Measurements from ENCODE around the gene ALDH1L1. TPM values are rescaled to one million over a fixed set of nuclear protein-coding genes. Genes with fewer than 3 reads are reported as not detected.

Gene ALDH1L1
- total RNA-seq, 2 experiments from 2014 or later = not detected

DNA sequence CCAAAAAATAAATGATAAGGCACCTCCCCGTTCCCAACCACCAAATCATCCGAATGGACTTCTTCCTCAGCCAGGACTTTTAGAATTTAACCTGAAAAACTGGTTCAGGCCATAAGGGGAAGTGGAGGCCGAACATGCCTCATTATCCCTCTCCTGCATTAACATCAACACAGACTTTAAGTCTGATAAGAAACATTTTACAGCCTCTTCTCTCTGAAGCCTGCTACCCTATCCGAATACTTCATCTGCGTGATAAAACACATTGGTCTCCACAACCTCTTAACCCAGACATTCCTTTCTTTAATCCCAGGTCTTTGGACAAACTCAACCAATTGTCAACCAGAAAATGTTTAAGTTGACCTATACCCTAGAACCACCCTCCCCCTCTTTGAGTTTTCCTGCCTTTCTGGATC lies 95.6 kb downstream of the ALDH1L1 start:
- TF ChIP-seq, protein P1, sequence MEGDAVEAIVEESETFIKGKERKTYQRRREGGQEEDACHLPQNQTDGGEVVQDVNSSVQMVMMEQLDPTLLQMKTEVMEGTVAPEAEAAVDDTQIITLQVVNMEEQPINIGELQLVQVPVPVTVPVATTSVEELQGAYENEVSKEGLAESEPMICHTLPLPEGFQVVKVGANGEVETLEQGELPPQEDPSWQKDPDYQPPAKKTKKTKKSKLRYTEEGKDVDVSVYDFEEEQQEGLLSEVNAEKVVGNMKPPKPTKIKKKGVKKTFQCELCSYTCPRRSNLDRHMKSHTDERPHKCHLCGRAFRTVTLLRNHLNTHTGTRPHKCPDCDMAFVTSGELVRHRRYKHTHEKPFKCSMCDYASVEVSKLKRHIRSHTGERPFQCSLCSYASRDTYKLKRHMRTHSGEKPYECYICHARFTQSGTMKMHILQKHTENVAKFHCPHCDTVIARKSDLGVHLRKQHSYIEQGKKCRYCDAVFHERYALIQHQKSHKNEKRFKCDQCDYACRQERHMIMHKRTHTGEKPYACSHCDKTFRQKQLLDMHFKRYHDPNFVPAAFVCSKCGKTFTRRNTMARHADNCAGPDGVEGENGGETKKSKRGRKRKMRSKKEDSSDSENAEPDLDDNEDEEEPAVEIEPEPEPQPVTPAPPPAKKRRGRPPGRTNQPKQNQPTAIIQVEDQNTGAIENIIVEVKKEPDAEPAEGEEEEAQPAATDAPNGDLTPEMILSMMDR (IDR thresholded peaks at IDR 0.05) = no peak
- Mint-ChIP-seq H3K4me1 (ENCODE audit: low read depth) (peaks cover 30% of the 10 kb centered on the region), H3K27ac (peak overlapping the region; percentile 70), H3K4me3 (peak overlapping the region; percentile 88), H3K27me3 (no peaks in the 10 kb centered on the region), H3K9me3 (no peaks in the 10 kb centered on the region), H3K36me3 (ENCODE audit: low read depth) (peaks cover 5% of the 10 kb centered on the region)
- Histone ChIP-seq H3K27ac (ENCODE audit: low read depth in 1 of 2, low read length in 2 of 2) (no peak overlapping the region), H3K36me3 (ENCODE audit: insufficient read depth, low read length) (no peaks in the 10 kb centered on the region), H3K4me3 (ENCODE audit: low read length) (peak overlapping the region; percentile 70), H3K4me1 (ENCODE audit: insufficient read depth, low read length) (peaks cover 28% of the 10 kb centered on the region), H3K9me3 (ENCODE audit: control insufficient read depth in 1 of 2, insufficient read depth in 1 of 2, low read length in 2 of 2) (no peaks in the 10 kb centered on the region), H3K27me3 (ENCODE audit: control insufficient read depth in 1 of 2, insufficient read depth in 2 of 2, low read length in 2 of 2) (no peaks in the 10 kb centered on the region)
- ChIA-PET CTCF (interaction anchor here (0.7 to 1.1 kb wide), 4 partner anchors 10 to 583 kb away, joined by 3 to 4 read pairs (median 3); no protein-coding TSS in a partner anchor), POLR2A (interaction anchor here (0.7 to 1.4 kb wide), 8 partner anchors 13 to 489 kb away, joined by 3 to 23 read pairs (median 4); partner anchors contain the start of gene ZXDC)
- intact Hi-C loops (cut with DNase I, micrococcal nuclease) = loop anchor here (1.0 to 10.0 kb wide), 12 partner anchors 92 to 1590 kb away; partner anchors contain the start of genes ABTB1 (in 1 of the 2), KLF15 (in 1 of the 2), MCM2 (in 1 of the 2) and OSBPL11 (in 1 of the 2)
- DNase-seq = no peak
- no peak for ATAC-seq (ENCODE audit: poor library complexity)

DNA sequence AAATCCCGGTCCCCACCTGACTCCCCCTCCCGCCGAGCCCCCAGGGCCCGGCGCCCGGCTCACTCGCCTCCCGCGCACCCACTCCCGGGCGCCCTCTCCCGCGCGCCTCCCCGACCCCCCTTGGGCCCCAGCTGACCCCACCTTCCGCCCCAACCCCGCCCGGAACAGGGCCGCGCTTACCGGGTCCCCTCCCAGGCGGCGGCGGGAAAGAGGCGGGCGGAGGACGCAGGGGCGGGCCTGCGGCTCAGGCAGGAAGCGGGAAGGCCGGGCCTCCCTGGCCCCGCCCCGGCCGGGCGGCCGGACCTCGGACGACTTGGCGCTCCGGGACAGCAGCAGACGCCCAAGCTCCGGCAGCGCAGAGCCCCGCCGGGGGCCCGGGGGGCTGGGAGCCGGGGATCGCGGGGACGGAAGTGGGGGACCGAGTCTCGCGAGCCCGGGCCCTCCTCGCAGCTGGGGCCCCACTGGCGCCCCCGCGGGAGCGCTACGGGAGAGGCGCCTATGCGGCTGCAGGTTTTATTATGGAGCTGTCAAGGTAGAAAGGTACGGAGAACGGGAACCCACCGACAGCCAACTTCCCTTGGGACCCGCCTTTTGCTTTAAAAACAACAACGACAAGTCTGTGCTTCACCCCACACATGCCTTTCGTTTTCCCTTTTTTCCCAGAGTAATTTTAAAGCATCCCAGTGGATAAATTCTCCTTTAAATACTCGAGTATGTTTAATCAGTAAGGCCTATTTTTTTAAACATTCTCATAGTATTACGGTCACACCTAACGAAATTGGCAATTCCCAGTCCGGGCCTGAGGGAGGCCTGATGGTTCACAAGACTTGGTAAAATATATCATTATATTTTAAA lies 96.2 kb downstream of the ALDH1L1 start, which contains the start of gene SLC41A3:
Gene SLC41A3, minus strand, starts transcription at position 212 of the 855 bp plus-strand sequence. CDS start 15,905 bp downstream, outside the sequence.
- no peaks in the 10 kb centered on the region for H3K9me3 Mint-ChIP-seq
- intact Hi-C loops (cut with DNase I, micrococcal nuclease) = loop anchor here (1.0 to 10.0 kb wide), 13 partner anchors 92 to 1591 kb away; partner anchors contain the start of genes ABTB1 (in 1 of the 2), KLF15 (in 1 of the 2), MCM2 (in 1 of the 2) and OSBPL11 (in 1 of the 2)
- DNase-seq (peak; percentile 65 to 88 (median 82)), ATAC-seq (ENCODE audit: poor library complexity) (peak; percentile 86)
- ChIA-PET CTCF (interaction anchor here (0.7 to 1.1 kb wide), 5 partner anchors 11 to 582 kb away, joined by 3 to 4 read pairs (median 3); no protein-coding TSS in a partner anchor), POLR2A (interaction anchor here (0.7 to 1.4 kb wide), 9 partner anchors 12 to 1588 kb away, joined by 3 to 23 read pairs (median 5); partner anchors contain the start of genes ABTB1 and ZXDC)
- H3K9me3 ChIP-seq (ENCODE audit: control insufficient read depth in 1 of 2, insufficient read depth in 1 of 2, low read length in 2 of 2) = no peaks in the 10 kb centered on the region
- H3K27ac Mint-ChIP-seq = peak within 1 kb of the TSS; percentile 85
- no peaks in the 10 kb centered on the region for H3K36me3 ChIP-seq (ENCODE audit: insufficient read depth, low read length)
- peaks cover 30% of the 10 kb centered on the region for H3K4me1 Mint-ChIP-seq (ENCODE audit: low read depth)
- peak within 1 kb of the TSS; percentile 70 for H3K4me3 ChIP-seq (ENCODE audit: low read length)
- H3K36me3 Mint-ChIP-seq (ENCODE audit: low read depth) = peaks cover 5% of the 10 kb centered on the region
- H3K27me3 ChIP-seq (ENCODE audit: control insufficient read depth in 1 of 2, insufficient read depth in 2 of 2, low read length in 2 of 2) = no peaks in the 10 kb centered on the region
- peaks cover 28% of the 10 kb centered on the region for H3K4me1 ChIP-seq (ENCODE audit: insufficient read depth, low read length)
- peak within 1 kb of the TSS; percentile 33 to 72 for H3K27ac ChIP-seq (ENCODE audit: low read depth in 1 of 2, low read length in 2 of 2)
- TF ChIP-seq, protein P1 (IDR thresholded peaks at IDR 0.05) = peak; percentile 82
- peak within 1 kb of the TSS; percentile 93 for H3K4me3 Mint-ChIP-seq
- H3K27me3 Mint-ChIP-seq = no peaks in the 10 kb centered on the region

DNA sequence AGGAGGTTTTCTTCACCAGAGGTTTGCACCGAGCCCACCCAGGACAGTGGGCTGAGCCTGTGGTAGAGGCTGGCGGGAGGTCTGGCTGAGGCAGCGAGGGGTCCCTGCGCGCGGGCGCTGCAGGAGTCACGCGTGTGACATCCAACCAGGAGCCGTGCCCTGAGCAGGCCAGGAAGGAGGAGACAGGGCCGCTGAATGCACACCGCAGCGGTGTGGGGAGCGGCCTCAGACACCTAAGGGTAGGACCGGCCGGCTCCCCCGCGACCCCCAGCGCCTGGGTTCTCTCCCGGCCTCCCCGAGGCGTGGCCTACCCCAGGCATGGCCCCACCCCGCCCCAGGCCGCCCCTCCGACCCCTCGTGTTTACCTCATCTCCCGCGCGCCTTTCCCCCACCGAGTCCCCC lies 96.9 kb downstream of the ALDH1L1 start:
- DNase-seq (peak in 10 of 14 experiments; percentile 5 to 66 (median 34)), ATAC-seq (ENCODE audit: poor library complexity) (peak; percentile 50)
- Histone ChIP-seq H3K27me3 (ENCODE audit: control insufficient read depth in 1 of 2, insufficient read depth in 2 of 2, low read length in 2 of 2) (no peaks in the 10 kb centered on the region), H3K4me1 (ENCODE audit: insufficient read depth, low read length) (peaks cover 28% of the 10 kb centered on the region), H3K4me3 (ENCODE audit: low read length) (peak overlapping the region; percentile 70), H3K27ac (ENCODE audit: low read depth in 1 of 2, low read length in 2 of 2) (peak overlapping the region; percentile 28 to 72), H3K9me3 (ENCODE audit: control insufficient read depth in 1 of 2, insufficient read depth in 1 of 2, low read length in 2 of 2) (no peaks in the 10 kb centered on the region), H3K36me3 (ENCODE audit: insufficient read depth, low read length) (no peaks in the 10 kb centered on the region)
- ChIA-PET CTCF (interaction anchor here (0.8 to 1.1 kb wide), 3 partner anchors 93 to 393 kb away, joined by 3 to 4 read pairs (median 3); no protein-coding TSS in a partner anchor), POLR2A (interaction anchor here (0.9 to 1.4 kb wide), 5 partner anchors 12 to 1589 kb away, joined by 3 to 23 read pairs (median 4); partner anchors contain the start of gene ABTB1)
- peak overlapping the region; percentile 93 for H3K4me3 Mint-ChIP-seq
- no peaks in the 10 kb centered on the region for H3K27me3 Mint-ChIP-seq
- intact Hi-C loops (cut with DNase I, micrococcal nuclease) = loop anchor here (1.0 to 10.0 kb wide), 12 partner anchors 91 to 1591 kb away; partner anchors contain the start of genes ABTB1 (in 1 of the 2), KLF15 (in 1 of the 2), MCM2 (in 1 of the 2) and OSBPL11 (in 1 of the 2)
- TF ChIP-seq, protein P1 (IDR thresholded peaks at IDR 0.05) = no peak
- peak overlapping the region; percentile 85 for H3K27ac Mint-ChIP-seq
- no peaks in the 10 kb centered on the region for H3K9me3 Mint-ChIP-seq
- H3K4me1 Mint-ChIP-seq (ENCODE audit: low read depth) = peaks cover 30% of the 10 kb centered on the region
- peaks cover 5% of the 10 kb centered on the region for H3K36me3 Mint-ChIP-seq (ENCODE audit: low read depth)

Data from CD4-positive, alpha-beta T cell (primary cell).